ENCODE measurements around the gene NSF.
A peak's percentile ranks its signal among the peaks of the same experiment; 100 is the strongest.
"Not testable (repeated sequence)": the region's sequence is repeated elsewhere in the genome, so short reads cannot be mapped to it uniquely, and the experiment has no call there.

Gene NSF

DNA sequence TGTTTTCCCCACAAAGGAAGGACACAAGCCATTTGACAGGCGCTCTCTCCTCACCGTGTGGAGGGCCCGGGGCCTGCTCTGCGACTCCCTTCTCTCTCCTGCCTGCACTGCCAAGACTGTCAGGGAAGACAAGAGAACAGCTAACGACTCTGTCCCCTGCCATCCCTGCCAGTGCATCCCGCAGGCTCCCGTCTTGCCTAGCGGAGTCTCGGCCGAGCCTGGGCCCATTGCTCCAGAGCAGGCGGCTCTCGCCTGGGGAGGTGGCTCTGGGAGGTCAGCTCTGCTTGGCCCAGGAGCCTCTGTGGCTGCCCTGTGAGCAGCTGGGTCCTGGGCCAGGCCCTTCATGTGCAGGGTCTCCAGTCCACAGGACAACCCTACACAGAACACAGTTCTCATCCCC is 175.0 kb downstream of the NSF start:
- no peak for TF ChIP-seq BACH2 (CRISPR knock-in tag; IDR thresholded peaks at IDR 0.05; ENCODE audit: borderline replicate concordance)
- TF ChIP-seq ISL1 (CRISPR knock-in tag; IDR thresholded peaks at IDR 0.05), result no peak
- no peak for TF ChIP-seq ZNF8 (CRISPR knock-in tag; IDR thresholded peaks at IDR 0.05)
- no peak for TF ChIP-seq TOX (CRISPR knock-in tag; IDR thresholded peaks at IDR 0.05; ENCODE audit: borderline replicate concordance)
- no peak for TF ChIP-seq ZFP3 (CRISPR knock-in tag; IDR thresholded peaks at IDR 0.05)
- TF ChIP-seq GLIS3 (CRISPR knock-in tag; IDR thresholded peaks at IDR 0.05), result no peak
- no peak for TF ChIP-seq RARB (CRISPR knock-in tag; IDR thresholded peaks at IDR 0.05)
- no peak for TF ChIP-seq ZNF70 (CRISPR knock-in tag; IDR thresholded peaks at IDR 0.05)
- TF ChIP-seq PPARA (CRISPR knock-in tag; IDR thresholded peaks at IDR 0.05; ENCODE audit: borderline replicate concordance), result no peak
- no peak for TF ChIP-seq ZC3H10 (CRISPR knock-in tag; IDR thresholded peaks at IDR 0.05)
- no peak for TF ChIP-seq OSR1 (CRISPR knock-in tag; IDR thresholded peaks at IDR 0.05)
- TF ChIP-seq SNAI2 (CRISPR knock-in tag; IDR thresholded peaks at IDR 0.05), result no peak
- TF ChIP-seq ESRRG (CRISPR knock-in tag; IDR thresholded peaks at IDR 0.05), result no peak
- TF ChIP-seq, protein P1, sequence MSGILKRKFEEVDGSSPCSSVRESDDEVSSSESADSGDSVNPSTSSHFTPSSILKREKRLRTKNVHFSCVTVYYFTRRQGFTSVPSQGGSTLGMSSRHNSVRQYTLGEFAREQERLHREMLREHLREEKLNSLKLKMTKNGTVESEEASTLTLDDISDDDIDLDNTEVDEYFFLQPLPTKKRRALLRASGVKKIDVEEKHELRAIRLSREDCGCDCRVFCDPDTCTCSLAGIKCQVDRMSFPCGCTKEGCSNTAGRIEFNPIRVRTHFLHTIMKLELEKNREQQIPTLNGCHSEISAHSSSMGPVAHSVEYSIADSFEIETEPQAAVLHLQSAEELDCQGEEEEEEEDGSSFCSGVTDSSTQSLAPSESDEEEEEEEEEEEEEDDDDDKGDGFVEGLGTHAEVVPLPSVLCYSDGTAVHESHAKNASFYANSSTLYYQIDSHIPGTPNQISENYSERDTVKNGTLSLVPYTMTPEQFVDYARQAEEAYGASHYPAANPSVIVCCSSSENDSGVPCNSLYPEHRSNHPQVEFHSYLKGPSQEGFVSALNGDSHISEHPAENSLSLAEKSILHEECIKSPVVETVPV (CRISPR knock-in tag; IDR thresholded peaks at IDR 0.05), result no peak
- no peak for TF ChIP-seq CSDC2 (CRISPR knock-in tag; IDR thresholded peaks at IDR 0.05)
- peak; percentile 25 for ATAC-seq

DNA sequence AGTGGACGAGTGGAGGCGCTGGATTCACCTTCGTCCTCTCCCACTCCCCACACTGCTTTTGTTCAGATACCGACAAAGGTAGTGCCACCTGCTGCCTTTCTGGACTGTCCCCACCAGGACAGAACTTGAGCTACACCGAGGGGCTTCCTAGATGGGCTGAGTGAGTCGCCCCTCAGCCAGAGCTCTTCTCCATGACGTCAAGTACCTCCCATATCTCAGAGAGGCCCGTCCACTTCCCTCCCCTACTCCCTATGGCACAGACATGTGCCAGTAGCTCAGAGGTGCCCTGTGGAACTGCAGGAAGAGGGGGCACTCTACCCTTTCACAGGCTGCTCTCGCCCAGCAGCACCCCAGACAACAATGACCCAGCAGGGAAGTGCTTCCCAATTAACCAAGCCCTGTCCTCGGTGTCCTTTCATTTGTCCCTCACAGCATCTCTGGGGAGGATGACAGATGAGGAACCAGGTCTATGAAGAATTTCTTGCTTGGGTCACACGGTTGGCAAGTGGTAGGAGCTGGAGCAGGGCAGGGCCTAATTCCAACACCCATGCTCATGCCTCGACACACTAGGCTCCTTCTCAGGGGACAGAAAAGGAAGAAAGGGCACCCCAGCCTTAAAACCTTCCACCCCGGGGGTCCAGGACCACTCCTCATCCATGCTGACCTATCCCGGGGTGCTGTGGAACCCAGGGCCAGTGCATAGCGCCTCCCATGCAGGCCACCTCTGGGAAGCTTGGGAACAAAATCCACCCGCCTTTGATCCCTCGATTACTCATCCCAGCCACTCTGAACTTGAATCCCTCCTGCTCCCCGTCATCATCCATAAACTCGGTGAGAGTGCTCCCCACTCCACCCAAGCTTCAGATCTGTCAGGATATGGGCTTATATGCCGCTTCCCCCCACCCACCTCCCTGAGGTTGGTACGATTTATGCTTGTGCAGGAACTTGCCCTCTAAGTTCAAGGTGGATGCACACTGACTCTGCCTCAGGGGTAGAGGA is 176.3 kb downstream of the NSF start:
- TF ChIP-seq SNAI2 (CRISPR knock-in tag; IDR thresholded peaks at IDR 0.05) (no peak), ZFP30 (CRISPR knock-in tag; IDR thresholded peaks at IDR 0.05) (no peak), RARB (CRISPR knock-in tag; IDR thresholded peaks at IDR 0.05) (no peak), ZNF8 (CRISPR knock-in tag; IDR thresholded peaks at IDR 0.05) (no peak), ZNF70 (CRISPR knock-in tag; IDR thresholded peaks at IDR 0.05) (no peak), ESRRG (CRISPR knock-in tag; IDR thresholded peaks at IDR 0.05) (no peak), GLIS3 (CRISPR knock-in tag; IDR thresholded peaks at IDR 0.05) (no peak), PPARA (CRISPR knock-in tag; IDR thresholded peaks at IDR 0.05; ENCODE audit: borderline replicate concordance) (no peak)
- TF ChIP-seq, protein P2, sequence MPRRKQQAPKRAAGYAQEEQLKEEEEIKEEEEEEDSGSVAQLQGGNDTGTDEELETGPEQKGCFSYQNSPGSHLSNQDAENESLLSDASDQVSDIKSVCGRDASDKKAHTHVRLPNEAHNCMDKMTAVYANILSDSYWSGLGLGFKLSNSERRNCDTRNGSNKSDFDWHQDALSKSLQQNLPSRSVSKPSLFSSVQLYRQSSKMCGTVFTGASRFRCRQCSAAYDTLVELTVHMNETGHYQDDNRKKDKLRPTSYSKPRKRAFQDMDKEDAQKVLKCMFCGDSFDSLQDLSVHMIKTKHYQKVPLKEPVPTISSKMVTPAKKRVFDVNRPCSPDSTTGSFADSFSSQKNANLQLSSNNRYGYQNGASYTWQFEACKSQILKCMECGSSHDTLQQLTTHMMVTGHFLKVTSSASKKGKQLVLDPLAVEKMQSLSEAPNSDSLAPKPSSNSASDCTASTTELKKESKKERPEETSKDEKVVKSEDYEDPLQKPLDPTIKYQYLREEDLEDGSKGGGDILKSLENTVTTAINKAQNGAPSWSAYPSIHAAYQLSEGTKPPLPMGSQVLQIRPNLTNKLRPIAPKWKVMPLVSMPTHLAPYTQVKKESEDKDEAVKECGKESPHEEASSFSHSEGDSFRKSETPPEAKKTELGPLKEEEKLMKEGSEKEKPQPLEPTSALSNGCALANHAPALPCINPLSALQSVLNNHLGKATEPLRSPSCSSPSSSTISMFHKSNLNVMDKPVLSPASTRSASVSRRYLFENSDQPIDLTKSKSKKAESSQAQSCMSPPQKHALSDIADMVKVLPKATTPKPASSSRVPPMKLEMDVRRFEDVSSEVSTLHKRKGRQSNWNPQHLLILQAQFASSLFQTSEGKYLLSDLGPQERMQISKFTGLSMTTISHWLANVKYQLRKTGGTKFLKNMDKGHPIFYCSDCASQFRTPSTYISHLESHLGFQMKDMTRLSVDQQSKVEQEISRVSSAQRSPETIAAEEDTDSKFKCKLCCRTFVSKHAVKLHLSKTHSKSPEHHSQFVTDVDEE (CRISPR knock-in tag; IDR thresholded peaks at IDR 0.05), result no peak

DNA sequence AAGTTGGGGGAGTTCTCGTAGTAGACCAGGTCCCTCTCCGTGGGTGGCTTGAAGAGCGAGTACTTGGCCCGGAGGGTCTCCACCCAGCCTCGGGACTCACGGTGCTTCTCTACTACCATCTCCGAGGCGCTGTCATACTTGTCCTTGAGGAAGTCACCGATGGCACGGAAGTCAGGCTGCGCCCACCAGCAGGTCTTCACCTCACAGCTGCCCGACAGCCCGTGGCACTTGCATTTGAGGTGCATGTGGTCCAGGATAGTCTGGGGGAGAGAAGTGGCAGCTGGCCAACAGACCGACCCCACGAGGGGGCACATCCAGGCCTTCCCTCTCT is 178.0 kb downstream of the NSF start:
- ATAC-seq, result no peak
- TF ChIP-seq BACH2 (CRISPR knock-in tag; IDR thresholded peaks at IDR 0.05; ENCODE audit: borderline replicate concordance) (no peak), RARB (CRISPR knock-in tag; IDR thresholded peaks at IDR 0.05) (no peak), GLIS3 (CRISPR knock-in tag; IDR thresholded peaks at IDR 0.05) (no peak), ZNF70 (CRISPR knock-in tag; IDR thresholded peaks at IDR 0.05) (no peak), ZNF8 (CRISPR knock-in tag; IDR thresholded peaks at IDR 0.05) (no peak), ZNF565 (CRISPR knock-in tag; conservative IDR thresholded peaks at IDR 0.05; ENCODE audit: low read depth) (no peak), CSDC2 (CRISPR knock-in tag; IDR thresholded peaks at IDR 0.05) (no peak), SNAI2 (CRISPR knock-in tag; IDR thresholded peaks at IDR 0.05) (no peak), ISL1 (CRISPR knock-in tag; IDR thresholded peaks at IDR 0.05) (no peak), ZFP30 (CRISPR knock-in tag; IDR thresholded peaks at IDR 0.05) (no peak), ESRRG (CRISPR knock-in tag; IDR thresholded peaks at IDR 0.05) (no peak)
- TF ChIP-seq, protein P3, sequence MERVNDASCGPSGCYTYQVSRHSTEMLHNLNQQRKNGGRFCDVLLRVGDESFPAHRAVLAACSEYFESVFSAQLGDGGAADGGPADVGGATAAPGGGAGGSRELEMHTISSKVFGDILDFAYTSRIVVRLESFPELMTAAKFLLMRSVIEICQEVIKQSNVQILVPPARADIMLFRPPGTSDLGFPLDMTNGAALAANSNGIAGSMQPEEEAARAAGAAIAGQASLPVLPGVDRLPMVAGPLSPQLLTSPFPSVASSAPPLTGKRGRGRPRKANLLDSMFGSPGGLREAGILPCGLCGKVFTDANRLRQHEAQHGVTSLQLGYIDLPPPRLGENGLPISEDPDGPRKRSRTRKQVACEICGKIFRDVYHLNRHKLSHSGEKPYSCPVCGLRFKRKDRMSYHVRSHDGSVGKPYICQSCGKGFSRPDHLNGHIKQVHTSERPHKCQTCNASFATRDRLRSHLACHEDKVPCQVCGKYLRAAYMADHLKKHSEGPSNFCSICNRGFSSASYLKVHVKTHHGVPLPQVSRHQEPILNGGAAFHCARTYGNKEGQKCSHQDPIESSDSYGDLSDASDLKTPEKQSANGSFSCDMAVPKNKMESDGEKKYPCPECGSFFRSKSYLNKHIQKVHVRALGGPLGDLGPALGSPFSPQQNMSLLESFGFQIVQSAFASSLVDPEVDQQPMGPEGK (CRISPR knock-in tag; IDR thresholded peaks at IDR 0.05; ENCODE audit: borderline replicate concordance), result no peak
- TF ChIP-seq, protein P4, sequence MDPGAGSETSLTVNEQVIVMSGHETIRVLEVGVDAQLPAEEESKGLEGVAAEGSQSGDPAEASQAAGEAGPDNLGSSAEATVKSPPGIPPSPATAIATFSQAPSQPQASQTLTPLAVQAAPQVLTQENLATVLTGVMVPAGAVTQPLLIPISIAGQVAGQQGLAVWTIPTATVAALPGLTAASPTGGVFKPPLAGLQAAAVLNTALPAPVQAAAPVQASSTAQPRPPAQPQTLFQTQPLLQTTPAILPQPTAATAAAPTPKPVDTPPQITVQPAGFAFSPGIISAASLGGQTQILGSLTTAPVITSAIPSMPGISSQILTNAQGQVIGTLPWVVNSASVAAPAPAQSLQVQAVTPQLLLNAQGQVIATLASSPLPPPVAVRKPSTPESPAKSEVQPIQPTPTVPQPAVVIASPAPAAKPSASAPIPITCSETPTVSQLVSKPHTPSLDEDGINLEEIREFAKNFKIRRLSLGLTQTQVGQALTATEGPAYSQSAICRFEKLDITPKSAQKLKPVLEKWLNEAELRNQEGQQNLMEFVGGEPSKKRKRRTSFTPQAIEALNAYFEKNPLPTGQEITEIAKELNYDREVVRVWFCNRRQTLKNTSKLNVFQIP (CRISPR knock-in tag; IDR thresholded peaks at IDR 0.05; ENCODE audit: borderline replicate concordance, low read depth), result no peak
- TF ChIP-seq, protein P1 (CRISPR knock-in tag; IDR thresholded peaks at IDR 0.05), result no peak
- TF ChIP-seq, protein P2 (CRISPR knock-in tag; IDR thresholded peaks at IDR 0.05), result no peak

More for the DNA sequence above, 176.3 kb downstream of the NSF start:
- no peak for ATAC-seq

DNA sequence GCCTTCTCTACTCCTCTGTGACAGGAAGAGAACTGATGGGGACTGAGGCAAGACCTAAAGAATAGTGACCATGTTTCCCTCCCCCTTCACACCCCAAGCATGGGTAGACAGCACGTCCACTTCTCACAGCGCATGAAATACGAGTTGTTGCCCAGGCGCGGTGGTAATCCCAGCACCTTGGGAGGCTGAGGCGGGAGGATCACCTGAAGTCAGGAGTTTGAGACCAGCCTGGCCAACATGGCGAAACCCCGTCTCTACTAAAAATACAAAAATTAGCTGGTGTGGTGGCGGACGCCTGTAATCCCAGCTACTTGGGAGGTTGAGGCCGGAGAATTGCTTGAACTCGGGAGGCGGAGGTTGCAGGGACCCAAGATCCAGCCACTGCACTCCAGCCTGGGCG is 178.4 kb downstream of the NSF start:
- not testable (repeated sequence) for ATAC-seq
